ACC112 (cell line): ENCODE results near the gene RPL14.
A peak's percentile ranks its signal among the peaks of the same experiment; 100 is the strongest.
"Not testable (repeated sequence)": the region's sequence is repeated elsewhere in the genome, so short reads cannot be mapped to it uniquely, and the experiment has no call there.

Experiments
- H2AFZ ChIP-seq: fragments of 200-600 bp; sonication (generic); one replicate; pipeline ENCODE4 v1.6.0; 2017; ENCODE audit warnings: antibody characterized with exemption, low read length; ENCODE audit not compliant: unreplicated experiment
- H3K27ac ChIP-seq: fragments of 200-600 bp; sonication (generic); 2 replicates; pipeline ENCODE4 v1.5.1; 2014; ENCODE audit warnings: low read depth, mild to moderate bottlenecking, antibody characterized with exemption, low read length, moderate library complexity
- H3K27me3 ChIP-seq: fragments of 200-600 bp; sonication (generic); 2 replicates; pipeline ENCODE4 v1.6.1; 2014; ENCODE audit warnings: mild to moderate bottlenecking, antibody characterized with exemption, low read length, moderate library complexity, mixed read lengths; ENCODE audit not compliant: insufficient read depth
- H3K36me3 ChIP-seq: fragments of 200-600 bp; sonication (generic); 2 replicates; pipeline ENCODE4 v1.6.1; 2016; ENCODE audit warnings: mild to moderate bottlenecking, antibody characterized with exemption, low read length, moderate library complexity, mixed read lengths; ENCODE audit not compliant: insufficient read depth
- H3K4me1 ChIP-seq: fragments of 200-600 bp; sonication (generic); one replicate; pipeline ENCODE4 v1.6.1; 2016; ENCODE audit warnings: low read length, mixed read lengths; ENCODE audit not compliant: insufficient read depth, unreplicated experiment, control insufficient read depth
- H3K4me3 ChIP-seq: fragments of 200-600 bp; sonication (generic); 2 replicates; pipeline ENCODE4 v1.5.1; 2014; ENCODE audit warnings: mild to moderate bottlenecking, low read depth, low read length
- H3K79me2 ChIP-seq: fragments of 200-600 bp; sonication (generic); one replicate; pipeline ENCODE4 v1.6.0; 2016; ENCODE audit warnings: low read length; ENCODE audit not compliant: control insufficient read depth, unreplicated experiment, insufficient read depth

Gene RPL14

DNA sequence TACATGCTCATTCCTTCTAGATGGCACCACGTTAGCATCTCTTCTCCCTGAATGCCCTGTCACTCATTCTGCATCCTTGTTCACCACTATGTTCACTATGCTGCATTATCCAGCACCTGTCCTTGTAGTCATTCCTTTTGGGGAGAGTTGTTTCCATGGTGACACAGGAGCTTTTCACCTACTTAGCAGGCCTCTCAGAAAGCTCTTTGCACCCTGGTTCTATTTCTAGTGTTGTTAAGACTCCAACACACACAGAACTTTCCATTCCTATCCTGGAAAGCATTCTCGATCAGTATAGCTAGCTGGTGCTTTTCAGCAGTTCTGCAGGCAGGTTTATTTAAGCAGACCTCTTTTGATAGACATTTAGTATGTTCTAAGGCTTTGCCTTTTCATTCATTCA is 6.7 kb upstream of the RPL14 start:
- H3K4me3 ChIP-seq: no peak overlapping the region
- no peak overlapping the region for H2AFZ ChIP-seq
- peaks cover 4% of the 10 kb centered on the region for H3K79me2 ChIP-seq
- H3K27ac ChIP-seq: no peak overlapping the region
- no peaks in the 10 kb centered on the region for H3K27me3 ChIP-seq
- H3K4me1 ChIP-seq: peaks cover 9% of the 10 kb centered on the region
- no peaks in the 10 kb centered on the region for H3K36me3 ChIP-seq

DNA sequence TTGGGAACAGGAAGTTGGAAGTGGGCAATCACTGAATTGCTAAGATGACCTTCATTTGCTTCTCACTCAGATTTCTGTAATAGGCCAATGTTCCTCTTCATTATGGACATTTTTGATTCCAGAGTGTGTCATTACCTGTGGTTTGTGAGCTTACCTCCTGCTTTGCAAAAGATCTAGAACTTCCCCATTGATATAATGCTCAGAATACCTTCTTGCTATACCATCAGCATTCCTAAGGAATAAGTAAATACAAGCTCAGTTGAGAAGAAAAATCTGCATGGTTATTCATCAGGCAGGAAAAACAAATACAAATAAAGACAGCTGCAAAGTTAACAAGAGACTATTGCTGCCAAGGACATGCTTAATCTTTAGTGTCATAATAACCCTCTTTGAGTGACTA is 5.6 kb upstream of the RPL14 start:
- Histone ChIP-seq H3K4me1 (peaks cover 9% of the 10 kb centered on the region), H2AFZ (no peak overlapping the region)

DNA sequence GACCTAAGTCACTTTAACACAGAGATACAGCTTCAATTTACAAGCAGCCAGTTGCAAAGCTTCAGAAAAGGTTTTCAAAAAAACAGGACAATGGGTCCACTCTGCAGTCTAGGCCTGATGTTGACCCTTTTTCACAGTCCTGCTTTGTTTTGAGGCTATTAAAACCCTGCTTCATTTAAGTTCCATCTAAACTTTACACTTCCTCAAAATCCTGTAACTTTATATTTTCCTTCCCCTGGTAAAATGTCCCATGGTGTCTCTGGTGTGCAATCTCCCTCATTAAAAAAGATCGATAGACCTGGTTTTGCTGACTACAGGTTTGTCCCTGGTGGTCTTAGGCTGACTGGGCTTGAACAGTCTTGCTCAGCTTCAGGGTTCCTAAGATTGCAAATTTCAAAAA is 5.1 kb upstream of the RPL14 start:
- Histone ChIP-seq H3K4me3 (peak overlapping the region; percentile 84), H3K79me2 (peaks cover 4% of the 10 kb centered on the region), H3K27ac (no peak overlapping the region), H2AFZ (no peak overlapping the region), H3K4me1 (peaks cover 9% of the 10 kb centered on the region), H3K27me3 (no peaks in the 10 kb centered on the region), H3K36me3 (no peaks in the 10 kb centered on the region)

More for the DNA sequence above, 5.6 kb upstream of the RPL14 start:
- H3K27ac ChIP-seq: no peak overlapping the region
- H3K27me3 ChIP-seq: no peaks in the 10 kb centered on the region
- no peaks in the 10 kb centered on the region for H3K36me3 ChIP-seq
- H3K4me3 ChIP-seq: no peak overlapping the region; the same call in 1 of the 2 replicates
- peaks cover 4% of the 10 kb centered on the region for H3K79me2 ChIP-seq

DNA sequence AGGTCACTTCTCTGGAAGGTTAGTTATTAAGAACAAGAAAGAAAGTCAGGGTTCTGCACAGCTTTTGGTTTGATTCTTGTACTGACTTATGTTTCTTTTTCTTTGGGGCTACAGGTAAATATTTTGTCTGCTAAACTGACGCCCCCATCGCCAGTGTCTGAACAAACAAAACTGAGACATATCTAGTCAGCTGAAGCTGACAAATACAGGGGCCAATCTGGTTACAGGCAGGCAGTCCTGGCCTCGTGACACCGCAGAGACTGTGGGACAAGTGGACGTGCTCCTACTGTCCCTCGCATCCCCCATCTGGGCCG is 4.6 kb upstream of the RPL14 start:
- H3K27me3 ChIP-seq: no peaks in the 10 kb centered on the region
- peaks cover 8% of the 10 kb centered on the region for H3K79me2 ChIP-seq
- peak overlapping the region; percentile 91 for H2AFZ ChIP-seq
- peaks cover 9% of the 10 kb centered on the region for H3K4me1 ChIP-seq
- H3K27ac ChIP-seq: peak overlapping the region; percentile 58; the same call in 1 of the 2 replicates
- H3K4me3 ChIP-seq: peak overlapping the region; percentile 84
- H3K36me3 ChIP-seq: no peaks in the 10 kb centered on the region

DNA sequence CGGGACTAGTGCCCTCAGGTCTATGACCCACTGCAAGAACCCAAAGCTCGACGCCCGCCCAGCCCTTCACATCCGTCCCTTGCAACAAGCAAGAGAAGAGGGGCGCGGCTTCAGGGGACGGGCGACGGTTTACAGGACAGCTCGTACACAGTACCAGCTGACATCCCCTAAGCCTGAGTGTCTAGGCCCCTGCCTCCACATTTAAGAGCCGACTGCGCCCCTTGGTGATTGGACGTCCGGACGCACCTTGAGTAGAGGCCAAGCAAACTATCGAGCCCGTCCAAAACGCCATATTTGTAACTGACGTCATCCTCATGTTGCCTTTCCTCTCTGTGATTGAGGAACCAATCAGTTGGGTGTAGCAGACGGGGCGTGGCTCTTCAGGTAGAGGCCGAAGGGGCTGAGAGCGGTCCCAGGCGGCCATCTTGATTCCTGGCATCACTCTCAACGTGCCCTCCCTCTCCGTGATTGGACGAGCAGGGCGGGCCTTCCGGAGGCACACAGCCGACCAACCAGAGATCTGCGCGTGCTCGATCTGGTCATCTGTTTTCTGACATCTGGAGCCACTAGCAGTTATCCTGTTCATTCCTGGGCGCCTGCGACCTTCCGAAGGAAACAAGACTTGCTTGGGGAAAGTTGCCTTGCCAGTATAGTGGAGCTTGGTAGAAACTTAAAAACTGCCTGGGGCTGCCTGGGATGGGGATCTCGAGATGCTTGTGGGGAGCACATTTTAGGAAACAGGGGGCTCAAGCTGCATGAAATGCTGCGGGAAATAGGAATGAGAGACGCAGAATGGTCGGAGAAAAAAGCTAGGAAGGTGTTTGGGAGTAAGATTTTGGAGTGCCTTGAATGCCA is 4.0 kb upstream of the RPL14 start:
- H3K36me3 ChIP-seq: peaks cover 3% of the 10 kb centered on the region; the same call in 1 of the 2 replicates
- H3K27me3 ChIP-seq: no peaks in the 10 kb centered on the region
- H3K4me3 ChIP-seq: peak overlapping the region; percentile 84
- peaks cover 14% of the 10 kb centered on the region for H3K79me2 ChIP-seq
- peak overlapping the region; percentile 58 for H3K27ac ChIP-seq
- H3K4me1 ChIP-seq: peaks cover 9% of the 10 kb centered on the region
- peak overlapping the region; percentile 93 for H2AFZ ChIP-seq

DNA sequence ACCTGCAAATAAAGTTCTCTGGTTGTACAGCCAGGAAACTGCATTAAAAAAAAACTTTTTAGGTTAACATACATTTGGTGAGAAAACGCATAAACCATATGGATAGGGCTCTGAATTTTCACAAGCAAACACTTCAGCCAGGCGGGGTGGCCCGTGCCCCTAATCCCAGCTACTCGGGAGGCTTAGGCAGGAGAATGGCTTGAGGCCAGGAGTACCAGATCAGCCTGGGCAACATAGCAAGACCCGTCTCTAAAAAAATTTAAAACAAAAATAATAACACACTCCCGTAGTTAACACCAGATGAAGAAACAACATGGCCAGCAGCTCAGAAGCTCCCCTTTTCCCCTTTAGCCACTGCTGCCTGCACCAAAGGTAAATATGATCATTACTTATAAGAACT is 3.2 kb upstream of the RPL14 start:
- H3K4me1 ChIP-seq: peaks cover 17% of the 10 kb centered on the region
- peak overlapping the region; percentile 93 for H2AFZ ChIP-seq
- peaks cover 22% of the 10 kb centered on the region for H3K79me2 ChIP-seq
- no peaks in the 10 kb centered on the region for H3K27me3 ChIP-seq
- peaks cover 9% of the 10 kb centered on the region; the same call in 1 of the 2 replicates for H3K36me3 ChIP-seq
- H3K4me3 ChIP-seq: peak overlapping the region; percentile 84
- no peak overlapping the region for H3K27ac ChIP-seq

DNA sequence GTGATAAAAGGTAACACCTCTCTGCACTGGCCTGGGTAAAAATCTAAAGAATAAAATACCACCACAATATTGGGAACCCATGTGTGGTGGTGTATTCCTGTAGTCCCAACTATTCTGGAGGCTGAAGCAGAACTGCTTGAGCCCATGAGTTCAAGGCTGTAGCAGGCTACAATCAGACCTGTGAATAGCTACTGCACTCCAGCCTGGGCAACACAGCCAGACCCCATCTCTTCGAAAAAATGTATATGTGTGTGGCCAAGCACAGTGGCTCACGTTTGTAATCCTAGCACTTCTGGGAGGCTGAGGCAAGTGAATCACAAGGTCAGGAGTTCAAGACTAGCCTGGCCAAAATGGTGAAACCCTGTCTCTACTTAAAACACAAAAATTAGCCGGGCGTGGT is 1.8 kb upstream of the RPL14 start:
- Histone ChIP-seq H3K36me3 (peaks cover 19% of the 10 kb centered on the region), H2AFZ (no peak overlapping the region), H3K79me2 (peaks cover 34% of the 10 kb centered on the region), H3K27ac (no peak overlapping the region), H3K4me3 (no peak overlapping the region), H3K4me1 (peaks cover 28% of the 10 kb centered on the region), H3K27me3 (no peaks in the 10 kb centered on the region)

DNA sequence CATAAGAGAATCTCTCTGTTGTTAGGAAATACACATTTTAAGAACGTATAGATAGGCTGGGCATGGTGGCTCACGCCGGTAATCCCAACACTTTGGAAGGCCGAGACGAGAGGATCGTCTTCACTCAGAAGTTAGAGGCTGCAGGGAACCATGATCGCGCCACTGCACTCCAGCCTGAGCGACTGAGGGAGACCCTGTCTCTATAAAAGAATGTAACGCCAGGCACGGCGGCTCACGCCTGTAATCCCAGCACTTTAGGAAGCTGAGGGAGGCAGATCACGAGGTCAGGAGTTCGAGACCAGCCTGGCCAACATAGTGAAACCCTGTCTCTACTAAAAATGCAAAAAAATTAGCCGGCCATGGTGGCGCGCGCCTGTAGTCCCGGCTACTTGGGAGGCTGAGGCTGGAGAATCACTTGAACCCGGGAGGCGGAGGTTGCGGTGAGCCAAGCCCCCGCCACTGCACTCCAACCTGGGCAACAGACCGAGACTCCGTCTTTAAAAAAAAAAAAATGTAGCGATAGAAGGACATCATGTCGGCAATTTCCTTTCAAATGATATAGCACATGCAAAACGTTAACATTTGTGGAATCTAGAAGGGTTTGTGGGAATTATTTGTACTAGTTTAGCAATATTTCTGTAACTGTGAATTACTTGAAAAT is 730 bp upstream of the RPL14 start:
- peaks cover 34% of the 10 kb centered on the region for H3K79me2 ChIP-seq
- no peaks in the 10 kb centered on the region for H3K27me3 ChIP-seq
- peak overlapping the region; percentile 78 for H3K27ac ChIP-seq
- peaks cover 30% of the 10 kb centered on the region for H3K4me1 ChIP-seq
- peaks cover 26% of the 10 kb centered on the region for H3K36me3 ChIP-seq
- H2AFZ ChIP-seq: peak overlapping the region; percentile 99
- peak overlapping the region; percentile 94 for H3K4me3 ChIP-seq

DNA sequence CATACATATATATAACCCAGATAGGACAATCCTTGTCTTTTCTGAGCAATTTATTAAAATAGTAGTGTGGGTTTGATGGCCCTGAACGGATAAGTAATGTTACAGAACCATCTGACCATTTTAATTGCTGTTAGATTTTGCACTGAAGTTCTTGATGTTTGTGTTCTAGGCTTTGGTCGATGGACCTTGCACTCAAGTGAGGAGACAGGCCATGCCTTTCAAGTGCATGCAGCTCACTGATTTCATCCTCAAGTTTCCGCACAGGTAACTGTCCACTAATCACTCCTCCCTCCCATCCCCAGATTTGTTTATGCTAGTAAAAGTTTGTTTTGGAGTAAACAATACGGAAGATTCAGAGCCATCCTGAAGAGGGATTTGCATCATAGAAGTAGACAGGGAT is 1.3 kb downstream of the RPL14 start:
- peaks cover 20% of the 10 kb centered on the region for H3K4me1 ChIP-seq
- H3K4me3 ChIP-seq: peak overlapping the region; percentile 94
- H3K27ac ChIP-seq: peak overlapping the region; percentile 78; the same call in 1 of the 2 replicates
- H2AFZ ChIP-seq: no peak overlapping the region
- no peaks in the 10 kb centered on the region for H3K27me3 ChIP-seq
- peaks cover 33% of the 10 kb centered on the region for H3K36me3 ChIP-seq
- H3K79me2 ChIP-seq: peaks cover 30% of the 10 kb centered on the region

DNA sequence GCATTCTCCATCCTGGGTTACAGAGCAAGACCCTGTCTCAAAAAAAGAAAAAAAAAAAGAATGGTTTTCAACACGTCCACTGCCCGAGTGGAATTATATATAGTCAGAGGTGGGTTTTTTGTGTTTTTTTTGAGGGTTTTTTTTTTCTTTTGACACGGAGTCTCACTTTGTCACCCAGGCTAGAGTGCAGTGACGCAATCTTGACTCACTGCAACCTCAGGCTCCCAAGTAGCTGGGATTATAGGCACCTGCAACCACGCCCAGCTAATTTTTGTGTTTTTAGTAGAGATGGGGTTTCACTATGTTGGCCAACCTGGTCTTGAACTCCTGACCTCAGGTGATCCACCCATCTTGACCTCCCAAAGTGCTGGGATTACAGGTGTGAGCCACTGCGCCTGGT is 3.3 kb downstream of the RPL14 start:
- not testable (repeated sequence) for H3K27ac ChIP-seq, H3K4me3 ChIP-seq, H2AFZ ChIP-seq, H3K27me3 ChIP-seq
- Histone ChIP-seq H3K36me3 (peaks cover 37% of the 10 kb centered on the region), H3K79me2 (peaks cover 30% of the 10 kb centered on the region), H3K4me1 (peaks cover 20% of the 10 kb centered on the region)

DNA sequence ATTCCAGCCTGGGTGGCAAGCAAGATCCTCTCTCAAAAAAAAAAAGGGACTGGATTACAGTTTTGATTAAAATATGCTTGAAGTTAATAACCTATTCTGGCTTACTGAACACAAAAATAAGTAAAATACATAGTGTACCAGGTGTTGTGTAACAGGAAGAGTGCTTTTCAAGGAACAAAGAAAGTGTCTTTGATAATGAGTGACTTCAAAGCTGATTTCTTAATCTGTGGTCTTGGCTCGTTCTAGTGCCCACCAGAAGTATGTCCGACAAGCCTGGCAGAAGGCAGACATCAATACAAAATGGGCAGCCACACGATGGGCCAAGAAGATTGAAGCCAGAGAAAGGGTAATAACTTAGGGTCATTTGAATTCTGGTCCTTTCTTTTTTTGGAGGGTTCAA is 4.0 kb downstream of the RPL14 start:
- Histone ChIP-seq H2AFZ (no peak overlapping the region), H3K36me3 (peaks cover 37% of the 10 kb centered on the region), H3K79me2 (peaks cover 30% of the 10 kb centered on the region), H3K4me3 (no peak overlapping the region), H3K27ac (no peak overlapping the region), H3K4me1 (peaks cover 20% of the 10 kb centered on the region), H3K27me3 (no peaks in the 10 kb centered on the region)
